HepG2 (cell line): Measurements from ENCODE around the gene ARHGAP26. TPM values are rescaled to one million over a fixed set of nuclear protein-coding genes. Genes with fewer than 3 reads are reported as not detected.

ENCODE experiments used
- ATAC-seq: fragments of 200-7000 bp; cut with Tn5 transposase; 3 replicates; pipeline ENCODE4 v1.9.1; 2020; ENCODE audit warnings: mild to moderate bottlenecking, moderate library complexity
- BruUV-seq: library from RNA; stranded (reverse); fragments of 400-500 nt; replicated peaks from 2 replicates; lab custom pipeline; 2021; lab: Mats Ljungman, UMichigan
- CTCF ChIA-PET: fragments of 300-600 bp; formaldehyde crosslinking; extraction: SDS; loops from one replicate; lab custom pipeline; 2021; ENCODE audit warnings: low total read pairs, inconsistent platforms, low intra/inter-chr PET ratio; lab: Yijun Ruan, JAX
- POLR2A ChIA-PET: fragments of 350-600 bp; sonication (Branson Sonifier 250); formaldehyde crosslinking; loops from one replicate; lab custom pipeline; 2020; ENCODE audit warnings: antibody characterized with exemption, inconsistent platforms; lab: Yijun Ruan, JAX
- DNase-seq: peaks from one replicate; pipeline ENCODE4 v3.0.0-alpha.2; 2015; ENCODE audit warnings: low spot score
- FAIRE-seq: peaks from 3 replicates; lab custom pipeline; 2011; peaks lifted over from hg19 to GRCh38; lab: Jason Lieb, UNC
- H2AFZ ChIP-seq: one replicate; pipeline ENCODE4 v1.6.1; 2011; ENCODE audit warnings: low read length, inconsistent platforms
- H3K27ac ChIP-seq: fragments of 300-600 bp; 3 replicates; pipeline ENCODE4 v1.8.0; 2011; ENCODE audit warnings: mixed run types, mild to moderate bottlenecking, mixed read lengths, low read length, inconsistent platforms; ENCODE audit not compliant: insufficient read depth; ENCODE audit errors: extremely low read length
- H3K27me3 ChIP-seq, 2 experiments: fragments of 200-600 bp in 1 of 2; 2 replicates in 1 of 2; 3 replicates in 1 of 2; pipeline versions ENCODE4 v1.6.0 to v1.8.0; 2011; ENCODE audit warnings: low read length in 2 of 2, mild to moderate bottlenecking in 2 of 2, moderate library complexity in 2 of 2, inconsistent platforms in 1 of 2; ENCODE audit not compliant: insufficient read depth in 2 of 2, control insufficient read depth in 1 of 2
- H3K36me3 ChIP-seq, 2 experiments: fragments of 200-600 bp in 1 of 2; replicated peaks in 1 of 2; 2 replicates in 1 of 2; 3 replicates in 1 of 2; pipeline versions ENCODE4 v1.5.1 to v1.8.0; 2011; ENCODE audit warnings: low read length in 2 of 2, inconsistent platforms in 1 of 2; ENCODE audit not compliant: insufficient read depth in 2 of 2, control insufficient read depth in 1 of 2
- H3K4me1 ChIP-seq: 2 replicates; pipeline ENCODE4 v1.5.1; 2012; ENCODE audit warnings: low read length, inconsistent platforms; ENCODE audit not compliant: insufficient read depth
- H3K4me2 ChIP-seq: 2 replicates; pipeline ENCODE4 v1.6.0; 2011; ENCODE audit warnings: low read depth, low read length, inconsistent platforms
- H3K4me3 ChIP-seq, 3 experiments: fragments of 200-600 bp in 1 of 3; sonication (generic), shearing (Covaris generic) in 1 of 3; replicated peaks in 1 of 3; 2 replicates each; pipeline ENCODE4 v1.5.1; 2011 to 2016; ENCODE audit warnings: low read length in 3 of 3, inconsistent platforms in 2 of 3, low read depth in 2 of 3, mild to moderate bottlenecking in 2 of 3, control low read depth in 1 of 3, mixed read lengths in 1 of 3; ENCODE audit not compliant: insufficient read depth in 1 of 3
- H3K79me2 ChIP-seq: one replicate; pipeline ENCODE4 v1.6.1; 2011; ENCODE audit warnings: low read length, inconsistent platforms; ENCODE audit not compliant: insufficient read depth
- H3K9ac ChIP-seq: 2 replicates; pipeline ENCODE4 v1.6.0; 2011; ENCODE audit warnings: mild to moderate bottlenecking, low read depth, low read length, inconsistent platforms; ENCODE audit not compliant: insufficient read depth
- H3K9me3 ChIP-seq: 2 replicates; pipeline ENCODE4 v1.5.1; 2012; ENCODE audit warnings: mild to moderate bottlenecking, low read length
- H4K20me1 ChIP-seq: 2 replicates; pipeline ENCODE4 v1.6.0; 2011; ENCODE audit warnings: inconsistent platforms, mild to moderate bottlenecking, low read length, moderate library complexity; ENCODE audit not compliant: insufficient read depth
- EEA1 ChIP-seq: sonication (generic); formaldehyde crosslinking; IDR thresholded peaks from 2 replicates; pipeline ENCODE4 v1.5.1; 2020; ENCODE audit warnings: mild to moderate bottlenecking, missing genetic modification reagents, borderline replicate concordance
- EED ChIP-seq: sonication (generic); formaldehyde crosslinking; IDR thresholded peaks from 2 replicates; pipeline ENCODE4 v1.5.0; 2020; ENCODE audit warnings: mild to moderate bottlenecking, missing genetic modification reagents
- FOXA1 ChIP-seq, 2 experiments: fragments of 450-650 bp in 1 of 2; sonication (generic) in 1 of 2; formaldehyde crosslinking in 1 of 2; IDR thresholded peaks; 2 replicates each; pipeline versions ENCODE4 v1.4.0 to v1.6.1; 2016 to 2020; ENCODE audit warnings: missing genetic modification reagents in 1 of 2
- FOXM1 ChIP-seq: sonication (generic); formaldehyde crosslinking; IDR thresholded peaks from 2 replicates; pipeline ENCODE4 v1.5.0; 2020; ENCODE audit warnings: missing genetic modification reagents
- KDM3A ChIP-seq: IDR thresholded peaks from 2 replicates; pipeline ENCODE4 v1.6.1; 2018; ENCODE audit warnings: low read depth, missing compliant biosample characterization
- SAP130 ChIP-seq: IDR thresholded peaks from 2 replicates; pipeline ENCODE4 v1.6.1; 2016; ENCODE audit warnings: low read depth
- SKI ChIP-seq: fragments of 450-650 bp; IDR thresholded peaks from one replicate; pipeline ENCODE4 v1.6.1; 2018; ENCODE audit warnings: mild to moderate bottlenecking; ENCODE audit not compliant: partially characterized antibody
- ZBTB42 ChIP-seq: sonication (generic); formaldehyde crosslinking; IDR thresholded peaks from 2 replicates; pipeline ENCODE4 v1.5.0; 2020; ENCODE audit warnings: mild to moderate bottlenecking, missing genetic modification reagents
- ZFP36L1 ChIP-seq: sonication (generic); formaldehyde crosslinking; IDR thresholded peaks from 2 replicates; pipeline ENCODE4 v1.8.0; 2022; ENCODE audit warnings: mild to moderate bottlenecking, missing genetic modification reagents, moderate library complexity
- ZNF30 ChIP-seq: sonication (generic); formaldehyde crosslinking; IDR thresholded peaks from 2 replicates; pipeline ENCODE4 v1.5.0; 2020; ENCODE audit warnings: mild to moderate bottlenecking, missing genetic modification reagents
- ZNF335 ChIP-seq: sonication (generic); formaldehyde crosslinking; IDR thresholded peaks from 2 replicates; pipeline ENCODE4 v1.4.0; 2020; ENCODE audit warnings: missing genetic modification reagents
- ZNF367 ChIP-seq: sonication (generic); formaldehyde crosslinking; IDR thresholded peaks from 2 replicates; pipeline ENCODE4 v1.4.0; 2020; ENCODE audit warnings: missing genetic modification reagents, borderline replicate concordance
- ZNF740 ChIP-seq: sonication (generic); formaldehyde crosslinking; IDR thresholded peaks from 2 replicates; pipeline ENCODE4 v1.4.0; 2020; ENCODE audit warnings: missing genetic modification reagents
- WGBS: methylation state at CpG from one replicate; pipeline ENCODE4 v1.1.6; 2017; ENCODE audit warnings: low lambda C conversion rate; 5-methylcytosine and 5-hydroxymethylcytosine counted together
- in situ Hi-C: cut with HindIII; loops from 2 replicates; pipeline ENCODE4 v1.10.0; 2017; ENCODE audit warnings: low pct_unique_long_range_greater_than_20kb; ENCODE audit not compliant: extremely low pct_ligation_motif_present
- intact Hi-C: fragments of 100-400 bp; cut with micrococcal nuclease; formaldehyde crosslinking; loops from one replicate; pipeline ENCODE4 v1.10.0; 2022; ENCODE audit not compliant: unreplicated experiment
- polyA plus RNA-seq, 8 experiments: library from polyadenylated mRNA; depleted of rRNA in 3 of 8; stranded (reverse) in 7 of 8; unstranded in 1 of 8; fragments of >200 nt; fragmentation: Illumina TruSeq in 4 of 8; extraction: Trizol in 4 of 8; gene quantifications; 2 replicates each; pipeline versions ENCODE4 v1.2.1 to v1.2.3, GENCODE V29; 2011 to 2016; ENCODE audit warnings: low read depth in 4 of 8, missing spikeins in 1 of 8, mixed read lengths in 1 of 8; ENCODE audit not compliant: insufficient read depth in 1 of 8
- total RNA-seq, 5 experiments: library from RNA; depleted of rRNA; stranded (reverse); fragments of >200 nt; fragmentation: Illumina TruSeq; extraction: Trizol; gene quantifications; 2 replicates each; pipeline ENCODE4 v1.2.3, GENCODE V29; 2016; ENCODE audit warnings: low read depth in 1 of 5
- TF ChIP-seq, protein P1 (sequence below): IDR thresholded peaks from 2 replicates; pipeline ENCODE4 v1.6.1; 2016
- TF ChIP-seq, protein P2 (sequence below): sonication (generic); formaldehyde crosslinking; IDR thresholded peaks from 2 replicates; pipeline ENCODE4 v1.9.0; 2021; ENCODE audit warnings: mild to moderate bottlenecking, missing genetic modification reagents
- TF ChIP-seq, protein P3 (sequence below): sonication (generic); formaldehyde crosslinking; IDR thresholded peaks from 2 replicates; pipeline ENCODE4 v1.4.0; 2020; ENCODE audit warnings: missing genetic modification reagents

The ARHGAP26 gene
- total and polyA plus RNA-seq, 2 of the 13 experiments (the other 11 are each of a cell fraction or from before 2014, with no cell fraction given) = 9.6 to 18.2 TPM

- intact Hi-C loops (no loop called here), in situ Hi-C loops (no loop called here)
- 100% methylated on average over 2 of the region's 3 CpGs for WGBS
- no peak overlapping the region for H3K4me2 ChIP-seq
- TF ChIP-seq SAP130 = no peak
- no peak for TF ChIP-seq ZBTB42 (CRISPR knock-in tag)
- TF ChIP-seq EED (CRISPR knock-in tag) = no peak
- TF ChIP-seq ZNF30 (CRISPR knock-in tag) = no peak
- no peak for TF ChIP-seq EEA1 (CRISPR knock-in tag)
- TF ChIP-seq FOXM1 (CRISPR knock-in tag) = no peak
- TF ChIP-seq ZNF335 = no peak
- TF ChIP-seq ZFP36L1 (CRISPR knock-in tag) = no peak
- no peak for TF ChIP-seq SKI
- no peak for TF ChIP-seq KDM3A
- TF ChIP-seq, protein P1, sequence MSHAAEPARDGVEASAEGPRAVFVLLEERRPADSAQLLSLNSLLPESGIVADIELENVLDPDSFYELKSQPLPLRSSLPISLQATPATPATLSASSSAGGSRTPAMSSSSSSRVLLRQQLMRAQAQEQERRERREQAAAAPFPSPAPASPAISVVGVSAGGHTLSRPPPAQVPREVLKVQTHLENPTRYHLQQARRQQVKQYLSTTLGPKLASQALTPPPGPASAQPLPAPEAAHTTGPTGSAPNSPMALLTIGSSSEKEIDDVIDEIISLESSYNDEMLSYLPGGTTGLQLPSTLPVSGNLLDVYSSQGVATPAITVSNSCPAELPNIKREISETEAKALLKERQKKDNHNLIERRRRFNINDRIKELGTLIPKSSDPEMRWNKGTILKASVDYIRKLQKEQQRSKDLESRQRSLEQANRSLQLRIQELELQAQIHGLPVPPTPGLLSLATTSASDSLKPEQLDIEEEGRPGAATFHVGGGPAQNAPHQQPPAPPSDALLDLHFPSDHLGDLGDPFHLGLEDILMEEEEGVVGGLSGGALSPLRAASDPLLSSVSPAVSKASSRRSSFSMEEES (CRISPR knock-in tag) = no peak
- no peak for TF ChIP-seq ZNF740 (CRISPR knock-in tag)
- TF ChIP-seq, protein P2, sequence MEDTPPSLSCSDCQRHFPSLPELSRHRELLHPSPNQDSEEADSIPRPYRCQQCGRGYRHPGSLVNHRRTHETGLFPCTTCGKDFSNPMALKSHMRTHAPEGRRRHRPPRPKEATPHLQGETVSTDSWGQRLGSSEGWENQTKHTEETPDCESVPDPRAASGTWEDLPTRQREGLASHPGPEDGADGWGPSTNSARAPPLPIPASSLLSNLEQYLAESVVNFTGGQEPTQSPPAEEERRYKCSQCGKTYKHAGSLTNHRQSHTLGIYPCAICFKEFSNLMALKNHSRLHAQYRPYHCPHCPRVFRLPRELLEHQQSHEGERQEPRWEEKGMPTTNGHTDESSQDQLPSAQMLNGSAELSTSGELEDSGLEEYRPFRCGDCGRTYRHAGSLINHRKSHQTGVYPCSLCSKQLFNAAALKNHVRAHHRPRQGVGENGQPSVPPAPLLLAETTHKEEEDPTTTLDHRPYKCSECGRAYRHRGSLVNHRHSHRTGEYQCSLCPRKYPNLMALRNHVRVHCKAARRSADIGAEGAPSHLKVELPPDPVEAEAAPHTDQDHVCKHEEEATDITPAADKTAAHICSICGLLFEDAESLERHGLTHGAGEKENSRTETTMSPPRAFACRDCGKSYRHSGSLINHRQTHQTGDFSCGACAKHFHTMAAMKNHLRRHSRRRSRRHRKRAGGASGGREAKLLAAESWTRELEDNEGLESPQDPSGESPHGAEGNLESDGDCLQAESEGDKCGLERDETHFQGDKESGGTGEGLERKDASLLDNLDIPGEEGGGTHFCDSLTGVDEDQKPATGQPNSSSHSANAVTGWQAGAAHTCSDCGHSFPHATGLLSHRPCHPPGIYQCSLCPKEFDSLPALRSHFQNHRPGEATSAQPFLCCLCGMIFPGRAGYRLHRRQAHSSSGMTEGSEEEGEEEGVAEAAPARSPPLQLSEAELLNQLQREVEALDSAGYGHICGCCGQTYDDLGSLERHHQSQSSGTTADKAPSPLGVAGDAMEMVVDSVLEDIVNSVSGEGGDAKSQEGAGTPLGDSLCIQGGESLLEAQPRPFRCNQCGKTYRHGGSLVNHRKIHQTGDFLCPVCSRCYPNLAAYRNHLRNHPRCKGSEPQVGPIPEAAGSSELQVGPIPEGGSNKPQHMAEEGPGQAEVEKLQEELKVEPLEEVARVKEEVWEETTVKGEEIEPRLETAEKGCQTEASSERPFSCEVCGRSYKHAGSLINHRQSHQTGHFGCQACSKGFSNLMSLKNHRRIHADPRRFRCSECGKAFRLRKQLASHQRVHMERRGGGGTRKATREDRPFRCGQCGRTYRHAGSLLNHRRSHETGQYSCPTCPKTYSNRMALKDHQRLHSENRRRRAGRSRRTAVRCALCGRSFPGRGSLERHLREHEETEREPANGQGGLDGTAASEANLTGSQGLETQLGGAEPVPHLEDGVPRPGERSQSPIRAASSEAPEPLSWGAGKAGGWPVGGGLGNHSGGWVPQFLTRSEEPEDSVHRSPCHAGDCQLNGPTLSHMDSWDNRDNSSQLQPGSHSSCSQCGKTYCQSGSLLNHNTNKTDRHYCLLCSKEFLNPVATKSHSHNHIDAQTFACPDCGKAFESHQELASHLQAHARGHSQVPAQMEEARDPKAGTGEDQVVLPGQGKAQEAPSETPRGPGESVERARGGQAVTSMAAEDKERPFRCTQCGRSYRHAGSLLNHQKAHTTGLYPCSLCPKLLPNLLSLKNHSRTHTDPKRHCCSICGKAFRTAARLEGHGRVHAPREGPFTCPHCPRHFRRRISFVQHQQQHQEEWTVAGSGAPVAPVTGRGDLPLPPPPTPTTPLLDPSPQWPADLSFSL (CRISPR knock-in tag) = no peak
- TF ChIP-seq FOXA1 (IDR thresholded peaks at IDR 0.05) = no peak
- no peak for TF ChIP-seq FOXA1 (CRISPR knock-in tag; IDR thresholded peaks at IDR 0.05)
- no peak for TF ChIP-seq ZNF367
- TF ChIP-seq, protein P3, sequence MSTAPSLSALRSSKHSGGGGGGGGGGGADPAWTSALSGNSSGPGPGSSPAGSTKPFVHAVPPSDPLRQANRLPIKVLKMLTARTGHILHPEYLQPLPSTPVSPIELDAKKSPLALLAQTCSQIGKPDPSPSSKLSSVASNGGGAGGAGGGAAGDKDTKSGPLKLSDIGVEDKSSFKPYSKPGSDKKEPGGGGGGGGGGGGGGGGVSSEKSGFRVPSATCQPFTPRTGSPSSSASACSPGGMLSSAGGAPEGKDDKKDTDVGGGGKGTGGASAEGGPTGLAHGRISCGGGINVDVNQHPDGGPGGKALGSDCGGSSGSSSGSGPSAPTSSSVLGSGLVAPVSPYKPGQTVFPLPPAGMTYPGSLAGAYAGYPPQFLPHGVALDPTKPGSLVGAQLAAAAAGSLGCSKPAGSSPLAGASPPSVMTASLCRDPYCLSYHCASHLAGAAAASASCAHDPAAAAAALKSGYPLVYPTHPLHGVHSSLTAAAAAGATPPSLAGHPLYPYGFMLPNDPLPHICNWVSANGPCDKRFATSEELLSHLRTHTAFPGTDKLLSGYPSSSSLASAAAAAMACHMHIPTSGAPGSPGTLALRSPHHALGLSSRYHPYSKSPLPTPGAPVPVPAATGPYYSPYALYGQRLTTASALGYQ (CRISPR knock-in tag) = no peak
- no peak overlapping the region for H3K4me3 ChIP-seq
- DNase-seq (no peak), FAIRE-seq (no peak), ATAC-seq (no peak)
- peaks cover 69% of the 10 kb centered on the region for H3K4me1 ChIP-seq
- no peaks in the 10 kb centered on the region for H3K27me3 ChIP-seq
- ChIA-PET CTCF (no interaction called here), POLR2A (no interaction called here)
- H4K20me1 ChIP-seq = no peaks in the 10 kb centered on the region
- no peak overlapping the region for H3K27ac ChIP-seq
- no peak overlapping the region for H3K9ac ChIP-seq
- no TSS peak for BruUV-seq
- H3K36me3 ChIP-seq = no peaks in the 10 kb centered on the region
- no peaks in the 10 kb centered on the region for H3K79me2 ChIP-seq
- no peak overlapping the region for H2AFZ ChIP-seq
- no peaks in the 10 kb centered on the region for H3K9me3 ChIP-seq
These were observed 461.2 kb downstream of the ARHGAP26 start for GRCh38 chr5:143231416-143231815.
